ENCODE data around the gene ADAM19.

The ADAM19 gene

DNA sequence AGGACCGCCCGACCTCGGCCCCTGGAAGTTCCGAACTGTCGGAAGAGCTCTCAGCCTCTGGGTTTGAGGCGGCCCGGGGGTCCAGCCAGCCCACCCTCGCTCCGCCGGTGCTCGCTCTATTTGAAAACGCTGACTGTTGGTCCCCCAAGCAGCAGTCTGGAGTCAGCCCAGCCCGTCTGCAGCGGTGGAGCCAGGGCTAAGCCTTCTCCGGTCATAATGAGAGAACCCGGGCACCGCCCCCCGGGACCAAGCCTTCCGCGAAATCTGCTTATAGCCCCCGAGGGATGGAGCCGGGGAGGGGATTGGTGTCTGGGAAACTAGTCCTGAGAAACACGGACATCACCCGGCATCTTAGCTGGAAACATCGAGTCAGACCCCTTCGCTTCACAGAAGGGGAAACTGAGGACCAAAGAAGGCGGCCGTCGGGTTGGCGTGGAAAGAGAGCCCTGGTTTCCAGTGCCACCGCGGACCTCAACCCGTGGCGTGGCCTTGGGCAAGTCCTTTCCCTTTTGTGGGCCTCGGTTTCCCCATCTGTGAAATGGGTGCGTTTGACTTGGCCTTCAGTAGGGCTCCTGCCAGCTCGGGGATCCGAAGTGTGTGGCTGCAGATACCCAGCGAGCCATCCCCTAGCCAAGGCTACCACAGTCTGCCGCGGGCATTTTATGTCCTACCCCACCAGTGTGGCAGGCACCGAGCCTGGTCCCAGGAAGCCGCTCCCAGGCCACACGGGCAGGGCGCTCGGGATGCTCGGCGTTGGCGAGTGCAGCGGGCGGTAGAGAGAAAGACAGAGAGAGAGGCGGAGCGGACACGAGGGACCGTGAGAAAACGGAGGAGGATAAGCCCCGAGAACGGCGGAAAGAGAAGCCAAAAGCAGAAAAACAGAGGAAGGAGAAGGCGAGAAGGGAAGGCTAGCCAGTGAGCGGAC lies 857 bp downstream of the ADAM19 start:
- H3K27ac ChIP-seq: peak overlapping the region; percentile 63; the same call in 1 of the 2 replicates
- no peaks in the 10 kb centered on the region for H3K27me3 ChIP-seq (ENCODE audit: insufficient read depth, low read depth, severe bottlenecking)
- TF ChIP-seq CTCF (IDR thresholded peaks at IDR 0.05; ENCODE audit: low read depth, low read length): no peak
- 0 out of 2 replicates have a peak, but pooled peaks cover 6% of the 10 kb centered on the region for H3K36me3 ChIP-seq
- H3K9me3 ChIP-seq (ENCODE audit: severe bottlenecking): no peaks in the 10 kb centered on the region
- H3K4me3 ChIP-seq (ENCODE audit: low read depth, low read length): peak overlapping the region; percentile 85
- DNase-seq: peak; percentile 31

DNA sequence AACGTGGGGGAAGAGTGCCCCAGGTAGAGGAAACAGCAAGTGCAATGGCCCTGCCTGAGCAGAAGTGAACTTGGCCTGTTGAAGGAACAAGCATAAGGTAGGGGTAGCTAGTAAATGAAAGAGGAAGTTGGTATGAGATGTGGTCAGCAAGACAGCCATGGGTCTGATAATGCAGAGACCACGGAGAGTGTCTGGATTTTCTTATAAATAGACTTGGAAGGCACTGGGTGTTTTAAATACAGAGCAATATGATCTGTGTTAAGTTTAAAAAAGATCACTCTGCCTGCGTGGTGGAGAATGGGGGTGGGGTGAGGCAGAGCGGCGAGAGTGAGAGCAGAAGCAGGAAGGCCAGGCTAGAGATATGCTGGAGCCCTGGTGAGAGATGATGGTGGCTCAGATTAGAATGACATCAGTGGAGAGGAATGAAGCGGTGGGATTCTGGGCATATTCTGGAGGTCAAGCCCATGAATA lies 4.2 kb downstream of the ADAM19 start:
- TF ChIP-seq CTCF (IDR thresholded peaks at IDR 0.05; ENCODE audit: low read depth, low read length): no peak
- Histone ChIP-seq H3K27ac (no peak overlapping the region), H3K4me3 (ENCODE audit: low read depth, low read length) (no peak overlapping the region), H3K36me3 (0 out of 2 replicates have a peak, but pooled peaks cover 6% of the 10 kb centered on the region), H3K27me3 (ENCODE audit: insufficient read depth, low read depth, severe bottlenecking) (no peaks in the 10 kb centered on the region), H3K9me3 (ENCODE audit: severe bottlenecking) (no peaks in the 10 kb centered on the region)
- DNase-seq: no peak

DNA sequence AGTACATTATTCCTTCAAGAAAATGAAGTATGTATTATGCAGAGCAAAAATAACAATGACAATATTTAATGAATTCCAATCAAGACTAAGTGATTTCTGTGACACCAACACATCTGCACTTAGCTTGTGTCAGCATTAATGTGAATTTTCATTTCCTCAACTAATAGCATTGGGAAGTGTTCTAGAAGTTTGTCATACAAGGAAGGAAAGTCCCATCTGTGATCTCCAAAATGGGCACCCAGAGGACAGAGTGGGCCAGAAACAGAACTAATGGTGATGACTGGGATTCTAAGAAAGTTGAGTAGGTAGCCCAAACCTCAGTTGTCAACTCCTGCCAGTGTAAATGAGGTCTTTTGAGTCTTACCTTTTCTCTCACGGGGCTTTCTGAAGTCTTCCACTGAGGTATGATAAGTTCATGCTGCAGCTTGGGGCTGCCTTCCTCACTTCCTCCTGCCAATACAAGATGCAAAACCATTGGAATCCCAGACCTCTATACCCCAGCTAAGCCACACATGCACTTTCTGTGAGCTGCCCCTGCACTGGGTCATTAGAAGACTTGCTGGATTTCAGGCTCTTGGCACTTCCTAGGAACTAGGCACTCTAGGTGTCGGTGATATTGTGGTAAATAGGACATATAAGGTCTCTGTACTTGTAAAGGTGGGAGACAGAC lies 4.9 kb downstream of the ADAM19 start:
- DNase-seq: no peak
- TF ChIP-seq CTCF (IDR thresholded peaks at IDR 0.05; ENCODE audit: low read depth, low read length): no peak
- Histone ChIP-seq H3K36me3 (0 out of 2 replicates have a peak, but pooled peaks cover 6% of the 10 kb centered on the region), H3K9me3 (ENCODE audit: severe bottlenecking) (no peaks in the 10 kb centered on the region), H3K4me3 (ENCODE audit: low read depth, low read length) (no peak overlapping the region), H3K27me3 (ENCODE audit: insufficient read depth, low read depth, severe bottlenecking) (no peaks in the 10 kb centered on the region), H3K27ac (no peak overlapping the region)

DNA sequence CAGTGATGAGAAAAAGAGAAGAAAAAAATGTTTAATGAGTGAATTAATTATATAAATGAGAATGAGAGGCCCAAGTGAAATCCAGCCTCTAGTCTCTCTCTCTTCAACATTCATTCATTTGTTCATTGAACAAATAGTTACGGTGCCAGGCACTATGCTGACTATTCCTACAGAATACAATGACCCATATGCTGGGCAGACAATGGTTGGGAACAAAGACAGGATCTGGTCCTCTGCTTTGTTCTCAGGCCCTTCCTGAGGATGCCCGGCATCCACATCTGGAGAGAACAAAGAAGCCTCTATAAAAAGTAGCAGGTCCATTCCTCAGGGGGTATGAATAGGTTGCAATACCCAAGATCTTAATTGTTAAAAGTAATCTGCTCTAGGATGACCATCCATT lies 6.9 kb downstream of the ADAM19 start:
- no peak for TF ChIP-seq CTCF (IDR thresholded peaks at IDR 0.05; ENCODE audit: low read depth, low read length)
- no peaks in the 10 kb centered on the region for H3K36me3 ChIP-seq
- no peak overlapping the region for H3K27ac ChIP-seq
- no peaks in the 10 kb centered on the region for H3K27me3 ChIP-seq (ENCODE audit: insufficient read depth, low read depth, severe bottlenecking)
- DNase-seq: no peak
- no peak overlapping the region for H3K4me3 ChIP-seq (ENCODE audit: low read depth, low read length)
- no peaks in the 10 kb centered on the region for H3K9me3 ChIP-seq (ENCODE audit: severe bottlenecking)

- no peak overlapping the region for H3K4me3 ChIP-seq (ENCODE audit: low read depth, low read length)
- TF ChIP-seq CTCF (IDR thresholded peaks at IDR 0.05; ENCODE audit: low read depth, low read length): no peak
- no peak for DNase-seq
- H3K27me3 ChIP-seq (ENCODE audit: insufficient read depth, low read depth, severe bottlenecking): no peaks in the 10 kb centered on the region
- no peaks in the 10 kb centered on the region for H3K36me3 ChIP-seq
- H3K9me3 ChIP-seq (ENCODE audit: severe bottlenecking): no peaks in the 10 kb centered on the region
- no peak overlapping the region for H3K27ac ChIP-seq
Observed at GRCh38 chr5:157568222-157568621, 7.4 kb downstream of the ADAM19 start.

Data from WERI-Rb-1 (cell line).